ENCODE data around the gene ADSL.

The ADSL gene

DNA sequence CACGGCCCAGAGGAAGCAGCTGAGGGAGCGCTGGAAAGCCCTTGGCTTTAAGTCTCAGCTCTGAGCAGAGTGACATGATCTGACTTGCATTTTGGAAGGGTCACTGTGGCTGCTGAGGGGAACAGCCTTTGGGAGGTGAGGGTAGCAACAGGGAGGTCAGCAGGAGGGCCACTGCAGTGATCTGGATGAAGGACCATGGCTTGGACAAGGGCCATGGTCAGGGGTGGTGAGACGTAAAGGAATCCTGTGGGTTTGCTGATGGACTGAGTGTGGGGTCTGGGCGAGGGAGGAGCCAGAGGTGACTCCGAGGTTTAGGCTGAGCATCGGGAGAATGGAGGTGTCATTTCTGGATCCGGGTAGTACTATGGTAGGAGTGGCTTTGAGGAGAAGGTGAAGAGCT is 57.4 kb downstream of the ADSL start:
- TF ChIP-seq, protein P1, sequence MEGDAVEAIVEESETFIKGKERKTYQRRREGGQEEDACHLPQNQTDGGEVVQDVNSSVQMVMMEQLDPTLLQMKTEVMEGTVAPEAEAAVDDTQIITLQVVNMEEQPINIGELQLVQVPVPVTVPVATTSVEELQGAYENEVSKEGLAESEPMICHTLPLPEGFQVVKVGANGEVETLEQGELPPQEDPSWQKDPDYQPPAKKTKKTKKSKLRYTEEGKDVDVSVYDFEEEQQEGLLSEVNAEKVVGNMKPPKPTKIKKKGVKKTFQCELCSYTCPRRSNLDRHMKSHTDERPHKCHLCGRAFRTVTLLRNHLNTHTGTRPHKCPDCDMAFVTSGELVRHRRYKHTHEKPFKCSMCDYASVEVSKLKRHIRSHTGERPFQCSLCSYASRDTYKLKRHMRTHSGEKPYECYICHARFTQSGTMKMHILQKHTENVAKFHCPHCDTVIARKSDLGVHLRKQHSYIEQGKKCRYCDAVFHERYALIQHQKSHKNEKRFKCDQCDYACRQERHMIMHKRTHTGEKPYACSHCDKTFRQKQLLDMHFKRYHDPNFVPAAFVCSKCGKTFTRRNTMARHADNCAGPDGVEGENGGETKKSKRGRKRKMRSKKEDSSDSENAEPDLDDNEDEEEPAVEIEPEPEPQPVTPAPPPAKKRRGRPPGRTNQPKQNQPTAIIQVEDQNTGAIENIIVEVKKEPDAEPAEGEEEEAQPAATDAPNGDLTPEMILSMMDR (IDR thresholded peaks at IDR 0.05; ENCODE audit: insufficient read depth, low read length, missing control alignments), result no peak
- ChIA-PET CTCF (interaction anchor here (2.3 kb wide), 1 partner anchor 242 kb away, joined by 5 read pairs; no protein-coding TSS in a partner anchor), POLR2A (no interaction called here)
- H3K4me3 ChIP-seq (ENCODE audit: low read depth, low read length), result no peak overlapping the region
- DNase-seq (ENCODE audit: low read depth, low spot score), result no peak

GRCh38 chr22:40404251-40405177 is 58.2 kb downstream of the ADSL start:
- ChIA-PET POLR2A (no interaction called here), CTCF (interaction anchor here (1.4 to 2.3 kb wide), 2 partner anchors 11 to 241 kb away, joined by 3 to 5 read pairs; no protein-coding TSS in a partner anchor)
- no peak for DNase-seq (ENCODE audit: low read depth, low spot score)
- no peak overlapping the region for H3K4me3 ChIP-seq (ENCODE audit: low read depth, low read length)
- TF ChIP-seq, protein P1 (IDR thresholded peaks at IDR 0.05; ENCODE audit: insufficient read depth, low read length, missing control alignments), result no peak

DNA sequence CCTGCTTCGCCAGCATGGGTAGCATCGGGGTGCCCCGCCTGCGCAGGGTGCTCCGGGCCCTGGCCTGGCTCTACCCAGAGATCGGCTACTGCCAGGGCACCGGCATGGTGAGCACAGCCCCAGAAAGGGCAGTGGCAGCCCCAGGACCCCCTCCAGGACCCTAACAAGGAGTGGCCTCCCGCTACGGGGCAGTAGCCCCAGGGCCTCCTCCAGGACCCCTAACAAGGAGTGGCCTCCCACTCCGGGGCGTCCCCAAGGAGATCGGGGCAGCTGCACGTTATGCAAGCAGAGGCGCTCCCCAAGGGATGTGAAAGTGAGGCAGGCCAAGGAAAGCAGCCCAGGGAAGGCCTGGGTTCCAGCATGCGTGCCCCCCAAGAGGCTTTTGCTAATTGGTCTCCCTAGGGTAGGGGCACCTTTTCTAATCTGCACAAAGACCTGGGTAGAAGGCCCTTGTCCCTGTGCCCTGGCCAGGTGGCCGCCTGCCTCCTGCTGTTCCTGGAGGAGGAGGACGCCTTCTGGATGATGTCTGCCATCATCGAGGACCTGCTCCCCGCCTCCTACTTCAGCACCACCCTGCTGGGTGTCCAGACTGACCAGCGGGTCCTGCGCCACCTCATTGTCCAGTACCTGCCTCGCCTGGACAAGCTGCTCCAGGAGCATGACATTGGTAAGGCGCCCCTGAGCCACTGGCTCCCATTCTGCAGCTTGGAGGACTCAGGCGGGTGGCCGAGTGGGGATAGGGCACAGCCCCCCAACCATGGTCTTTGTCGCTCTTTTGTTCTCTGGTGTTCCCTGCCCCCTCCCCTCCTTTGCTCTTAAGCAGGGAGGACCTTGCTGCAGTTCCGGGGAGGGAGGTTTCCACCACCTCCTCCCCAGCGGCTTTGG is 59.1 kb downstream of the ADSL start:
- DNase-seq (ENCODE audit: low read depth, low spot score), result no peak
- ChIA-PET POLR2A (interaction anchor here (1.3 kb wide), 1 partner anchor 10 kb away, joined by 3 read pairs; no protein-coding TSS in a partner anchor), CTCF (interaction anchor here (0.7 to 2.3 kb wide), 3 partner anchors 10 to 240 kb away, joined by 3 to 5 read pairs (median 3); no protein-coding TSS in a partner anchor)
- no peak overlapping the region for H3K4me3 ChIP-seq (ENCODE audit: low read depth, low read length)
- TF ChIP-seq, protein P1 (IDR thresholded peaks at IDR 0.05; ENCODE audit: insufficient read depth, low read length, missing control alignments), result no peak

- TF ChIP-seq, protein P1 (IDR thresholded peaks at IDR 0.05; ENCODE audit: insufficient read depth, low read length, missing control alignments), result no peak
- no peak for DNase-seq (ENCODE audit: low read depth, low spot score)
- ChIA-PET POLR2A (interaction anchor here (1.3 kb wide), 1 partner anchor 9 kb away, joined by 3 read pairs; no protein-coding TSS in a partner anchor), CTCF (interaction anchor here (0.7 to 2.4 kb wide), 3 partner anchors 9 to 31 kb away, joined by 3 to 10 read pairs (median 3); no protein-coding TSS in a partner anchor)
- no peak overlapping the region for H3K4me3 ChIP-seq (ENCODE audit: low read depth, low read length)
These were observed 60.0 kb downstream of the ADSL start for GRCh38 chr22:40406063-40406890.

- TF ChIP-seq, protein P1 (IDR thresholded peaks at IDR 0.05; ENCODE audit: insufficient read depth, low read length, missing control alignments), result no peak
- no peak overlapping the region for H3K4me3 ChIP-seq (ENCODE audit: low read depth, low read length)
- CTCF ChIA-PET, result interaction anchor here (0.6 to 2.4 kb wide), 4 partner anchors 8 to 1015 kb away, joined by 3 to 10 read pairs (median 4); no protein-coding TSS in a partner anchor
- POLR2A ChIA-PET, result interaction anchor here (1.3 kb wide), 1 partner anchor 8 kb away, joined by 3 read pairs; no protein-coding TSS in a partner anchor
- no peak for DNase-seq (ENCODE audit: low read depth, low spot score)
These were observed 60.9 kb downstream of the ADSL start for GRCh38 chr22:40407021-40407761.

All from AG04449 (cell line).